HG02840 (cell line): ENCODE results near the gene METTL17.
"Not testable (repeated sequence)": the region's sequence is repeated elsewhere in the genome, so short reads cannot be mapped to it uniquely, and the experiment has no call there.

Experiments
- ATAC-seq: cut with Tn5 transposase; IDR thresholded peaks from one replicate; pipeline ENCODE4 v1.9.1; 2021; ENCODE audit warnings: mild to moderate bottlenecking, moderate library complexity, moderate number of reproducible peaks; ENCODE audit not compliant: unreplicated experiment, low FRiP score

The METTL17 gene

DNA sequence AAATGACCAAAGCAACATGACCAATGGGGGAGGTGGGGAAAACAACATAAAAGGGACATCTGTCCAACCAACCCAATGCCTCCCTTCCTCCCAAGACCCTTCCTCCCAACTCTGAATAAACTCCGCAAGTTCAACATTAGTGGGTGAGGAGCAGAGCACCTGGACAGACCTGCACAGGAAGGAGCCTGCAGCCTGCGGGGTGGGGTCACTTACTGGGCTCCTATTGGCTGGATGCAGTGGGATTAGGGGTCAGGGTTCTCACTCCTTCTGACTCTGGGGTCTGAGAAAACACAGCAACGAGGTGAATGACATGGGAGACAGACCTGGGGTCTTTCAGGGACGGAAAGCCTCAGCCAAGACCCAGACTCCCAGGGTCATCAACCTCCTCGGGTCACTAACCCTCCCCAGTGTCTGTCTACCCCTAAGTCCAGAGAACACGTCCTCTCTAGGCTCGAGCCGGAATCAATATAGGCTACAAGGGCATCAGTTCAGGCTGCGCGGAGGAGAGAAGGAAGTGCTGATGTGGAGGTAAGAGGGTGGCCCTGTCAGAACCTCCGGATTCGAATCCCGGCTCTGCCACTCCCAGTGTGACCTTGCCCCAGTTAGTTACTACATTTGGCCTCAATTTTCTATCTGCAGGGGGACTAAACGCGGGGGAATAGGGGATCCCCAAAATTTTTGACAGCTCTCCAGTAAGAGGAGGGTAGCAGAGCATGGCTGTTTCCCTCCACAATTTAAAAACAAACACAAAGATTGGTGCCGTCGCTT is 34.2 kb downstream of the METTL17 start:
- ATAC-seq, result no peak

DNA sequence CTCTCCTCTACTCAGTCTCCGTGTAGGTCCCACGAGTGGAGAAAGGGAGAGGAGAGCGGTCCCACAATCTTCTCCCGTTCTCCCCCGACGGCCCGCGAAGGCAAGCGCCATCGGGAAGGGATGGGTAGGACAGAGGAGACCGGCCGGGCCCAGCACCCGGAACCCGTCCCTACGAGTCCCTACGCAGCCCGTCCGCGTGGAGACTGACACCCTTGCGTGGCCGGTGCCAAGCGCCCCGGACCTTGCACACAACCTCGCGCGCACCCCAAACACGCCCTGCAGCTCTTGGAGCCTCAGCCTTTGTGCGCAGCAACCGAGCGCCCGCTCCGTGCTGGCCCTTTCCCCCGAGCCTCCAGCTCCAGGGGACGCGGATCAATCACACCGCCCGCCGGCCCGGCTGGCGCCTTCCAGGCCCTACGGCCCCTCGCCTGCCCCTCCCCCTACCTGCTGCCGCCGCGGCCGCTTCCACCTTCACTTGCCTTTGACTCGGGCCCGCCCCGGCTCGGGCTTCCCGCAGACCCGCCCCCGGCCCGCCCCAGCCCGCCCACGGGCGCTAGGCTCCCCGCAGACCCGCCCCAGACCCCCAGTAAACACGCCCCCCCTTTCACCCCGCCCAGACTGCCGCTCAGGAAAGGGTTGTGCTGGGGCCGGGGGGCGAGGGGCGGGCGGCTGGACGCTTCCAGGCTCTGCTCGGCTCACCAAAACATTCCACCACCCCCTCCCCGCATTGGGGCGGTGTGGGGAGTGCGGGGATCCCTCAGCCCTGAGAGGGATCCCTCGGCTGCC is 35.0 kb downstream of the METTL17 start, which contains the start of gene NDRG2:
Gene NDRG2 (minus strand): TSS at position 477 of the 786 bp plus-strand sequence. CDS start 1,746 bp downstream, outside the sequence.
- no peak for ATAC-seq

DNA sequence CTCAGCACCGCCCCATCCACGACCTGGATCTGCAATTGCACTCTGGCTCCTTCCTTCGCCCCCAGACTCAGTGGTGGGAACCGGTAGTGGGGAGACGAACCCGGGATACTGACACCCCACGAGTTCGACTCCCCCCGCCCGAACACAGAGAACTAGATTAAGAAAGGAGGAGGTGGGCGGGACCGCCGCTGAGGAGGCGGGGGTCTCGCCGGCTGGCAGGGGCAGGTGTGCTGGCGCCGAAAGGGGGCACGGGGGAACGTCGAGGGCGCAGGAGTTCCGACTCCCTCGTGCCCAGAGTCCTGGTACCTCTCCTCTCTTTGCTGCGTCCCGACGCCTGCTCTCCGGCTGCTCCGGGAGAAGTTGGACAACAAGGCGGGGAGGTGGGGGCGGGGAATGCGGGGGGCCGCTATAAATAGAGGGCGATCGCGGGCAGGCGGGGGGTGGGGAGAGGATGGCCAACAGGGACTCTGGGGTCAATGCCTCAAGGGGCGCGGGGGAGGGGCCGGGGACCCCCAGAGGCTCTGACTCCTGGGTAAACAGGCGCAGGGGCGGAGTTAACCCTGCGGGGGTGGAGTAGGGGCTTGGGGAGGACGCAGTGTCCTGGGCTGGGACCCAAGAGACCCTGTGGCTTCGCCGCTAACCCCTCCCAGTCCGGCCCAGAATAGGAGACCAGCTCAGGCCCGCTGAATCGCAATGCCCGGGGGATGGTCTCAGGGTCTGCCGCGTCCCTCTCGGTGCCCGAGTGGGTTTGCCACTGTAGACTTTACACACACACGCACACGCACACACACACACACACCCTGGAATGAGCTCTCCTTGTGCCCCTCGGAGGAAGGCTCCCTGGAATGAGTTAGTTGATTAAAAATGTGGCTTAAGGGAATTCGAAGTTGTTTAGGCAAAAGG is 35.8 kb downstream of the METTL17 start:
- no peak for ATAC-seq

DNA sequence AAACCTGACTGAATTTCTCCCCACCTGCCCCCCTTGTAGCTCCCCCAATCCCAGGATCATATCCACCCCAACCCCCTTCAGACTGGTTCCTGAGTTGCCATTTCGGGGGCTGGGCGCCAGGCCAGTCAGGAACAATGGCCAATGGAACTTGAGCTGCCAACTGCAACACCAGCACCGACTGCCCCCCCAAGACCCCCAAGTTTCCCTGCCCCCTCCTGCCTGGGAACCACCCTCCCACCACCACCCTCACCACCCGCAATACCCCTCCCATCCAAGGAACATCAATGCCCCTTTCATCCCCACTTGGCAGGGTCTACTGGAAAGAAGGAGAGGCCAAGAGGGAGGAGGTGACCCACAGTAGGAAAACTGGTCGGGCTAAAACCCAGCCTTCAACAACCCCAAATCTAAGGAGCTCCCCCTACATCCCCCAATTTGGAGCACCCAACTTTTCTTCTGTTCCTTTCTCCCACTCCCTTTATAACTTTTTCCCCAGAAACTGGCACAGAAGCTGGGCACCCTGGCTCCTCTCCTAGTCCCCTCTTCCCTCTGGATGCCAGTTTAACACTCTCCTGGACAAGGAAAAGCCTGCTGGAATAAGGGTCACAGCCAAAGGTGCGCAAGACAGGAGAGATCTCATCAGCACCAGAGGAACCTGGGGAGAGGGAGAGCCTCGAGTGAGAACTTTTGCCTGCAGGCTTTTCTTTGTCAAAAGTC is 36.7 kb downstream of the METTL17 start:
- no peak for ATAC-seq

DNA sequence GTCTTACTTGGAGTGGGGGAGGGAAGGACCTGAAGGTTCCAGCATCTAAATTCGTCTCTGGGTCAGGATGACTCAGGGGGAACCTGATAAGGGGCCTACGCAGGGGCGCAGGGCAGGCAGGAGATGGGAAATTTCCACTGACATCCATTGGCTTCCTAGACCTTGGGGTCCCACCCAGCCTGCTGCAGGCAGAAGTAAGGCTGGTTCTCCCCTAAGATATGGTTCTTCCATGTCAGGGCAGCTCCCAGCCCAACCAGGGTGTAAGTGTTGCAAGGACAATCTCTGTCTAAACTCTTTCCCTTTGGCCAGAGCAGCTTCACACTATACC is 37.2 kb downstream of the METTL17 start:
- no peak for ATAC-seq

DNA sequence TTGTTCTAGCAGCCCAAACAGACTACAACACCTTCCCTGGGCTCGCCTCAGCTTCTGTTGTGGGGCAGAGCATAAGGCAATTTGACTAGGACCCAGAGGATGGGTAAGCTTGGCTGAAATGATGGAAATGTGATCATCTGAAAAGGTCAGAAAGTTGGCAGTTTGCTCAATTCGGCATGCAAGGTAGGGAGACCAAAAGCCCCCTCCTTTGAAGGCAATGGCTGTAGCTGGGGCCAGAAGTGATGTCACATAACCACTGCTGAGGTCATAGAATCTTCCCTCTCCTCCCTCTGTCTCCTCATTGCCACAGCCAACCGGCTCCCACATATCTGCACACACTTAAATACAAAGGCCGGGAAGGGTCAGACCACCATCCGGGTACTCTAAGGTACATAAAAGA is 40.1 kb downstream of the METTL17 start, which contains the start of gene TPPP2:
Gene TPPP2 (plus strand): TSS at position 301 of the 400 bp plus-strand sequence. CDS start 365 bp downstream, outside the sequence.
- no peak for ATAC-seq

DNA sequence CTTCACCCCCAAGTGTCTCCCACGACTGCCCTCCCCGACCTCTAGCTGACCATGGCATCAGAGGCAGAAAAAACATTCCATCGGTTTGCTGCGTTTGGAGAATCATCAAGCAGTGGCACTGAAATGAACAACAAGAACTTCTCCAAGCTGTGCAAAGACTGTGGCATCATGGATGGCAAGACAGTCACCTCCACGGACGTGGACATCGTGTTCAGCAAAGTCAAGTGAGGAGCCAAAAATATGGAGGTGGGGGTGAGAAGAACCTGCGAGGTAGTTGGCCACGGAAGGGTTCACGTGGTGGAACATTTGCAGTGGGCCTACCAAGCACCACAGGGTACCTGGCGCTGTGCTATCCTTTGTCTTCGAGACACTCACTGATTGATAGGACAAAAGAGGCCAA is 40.8 kb downstream of the METTL17 start:
- no peak for ATAC-seq

DNA sequence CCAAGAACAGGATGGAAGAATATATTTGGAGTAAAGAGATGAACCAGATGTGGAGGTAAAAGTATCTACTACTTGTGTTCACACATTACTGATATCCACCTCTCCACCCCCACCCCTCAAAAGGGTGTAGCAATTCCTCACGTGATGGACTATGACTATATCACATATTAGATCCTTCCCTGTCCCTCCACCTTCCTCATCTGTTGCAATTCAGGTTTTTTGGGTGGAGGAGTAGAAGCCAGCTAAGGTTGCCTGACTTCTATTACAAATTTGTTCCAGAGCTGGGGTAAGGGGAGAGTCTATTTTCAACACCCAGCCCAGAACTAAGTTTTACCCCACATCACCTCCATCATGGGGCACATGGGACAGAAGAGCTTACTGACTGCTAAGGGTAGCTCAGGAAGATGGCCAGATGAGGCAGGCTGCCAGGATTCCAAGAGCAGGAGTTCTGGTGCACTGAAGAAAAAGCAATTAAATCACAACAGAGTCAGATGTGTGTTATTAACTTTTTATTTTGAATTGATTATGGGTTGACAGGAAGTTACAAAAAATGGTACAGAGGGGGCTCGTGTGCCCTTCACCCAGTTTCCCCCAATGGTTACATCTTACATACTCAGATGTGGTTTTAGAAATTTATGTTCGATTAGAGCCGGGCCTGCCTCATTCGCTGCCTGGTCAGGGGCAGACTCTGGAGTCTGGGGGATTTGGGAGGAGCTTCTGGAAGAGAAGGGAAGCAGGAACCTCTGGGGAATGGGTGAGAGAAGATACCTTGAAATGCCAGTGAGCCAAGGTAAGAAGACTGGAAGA is 42.7 kb downstream of the METTL17 start:
- no peak for ATAC-seq

DNA sequence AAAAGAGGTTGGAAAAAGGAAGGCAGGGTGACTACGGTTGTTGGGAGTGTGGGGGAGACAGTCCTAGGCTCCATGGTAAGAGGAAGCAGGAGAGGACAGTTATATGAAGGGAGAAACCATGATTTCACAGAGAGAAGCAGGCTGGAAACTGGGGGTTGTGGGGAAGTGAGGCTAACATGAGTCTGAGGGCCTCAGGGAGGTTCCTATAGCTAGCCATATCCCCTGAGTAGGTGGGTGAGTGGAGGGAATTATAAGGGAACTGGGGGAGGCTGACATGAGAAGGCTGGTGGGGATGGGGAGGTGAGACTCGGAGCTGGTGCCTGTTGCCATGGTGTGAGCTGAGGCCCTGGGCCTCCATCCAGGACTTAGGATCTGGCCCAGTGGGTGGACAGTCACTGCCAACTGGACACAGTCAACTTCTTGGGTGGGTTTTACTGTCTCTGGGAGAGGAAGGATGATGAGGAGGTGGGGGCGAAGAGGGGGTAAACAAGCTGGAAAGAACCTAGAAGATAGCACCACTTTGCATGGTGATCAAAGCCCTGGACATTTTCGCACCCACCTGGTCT is 43.4 kb downstream of the METTL17 start:
- no peak for ATAC-seq

DNA sequence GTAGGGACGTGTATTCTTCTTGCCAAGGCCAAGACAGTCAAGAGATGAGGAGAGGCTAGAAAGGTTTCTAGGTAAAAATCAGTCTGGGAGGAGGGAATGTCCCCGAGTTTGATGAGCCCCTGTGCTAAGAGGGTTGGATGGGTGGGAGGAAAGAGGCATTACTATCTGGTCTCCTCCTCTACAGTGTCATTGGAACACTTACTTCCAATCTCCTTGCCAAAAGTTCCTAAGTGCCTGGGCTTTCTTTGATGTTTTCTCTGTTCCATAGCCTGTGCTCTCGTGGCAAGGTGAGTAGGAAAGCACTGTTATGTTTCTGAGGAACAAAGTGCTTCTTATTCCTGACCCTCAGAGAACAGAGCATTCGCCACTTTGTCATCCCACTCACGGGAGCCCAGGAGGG is 44.9 kb downstream of the METTL17 start, which contains the start of gene RNASE13:
Gene RNASE13 (minus strand): TSS at position 101 of the 400 bp plus-strand sequence. CDS start 519 bp downstream, outside the sequence.
- no peak for ATAC-seq

DNA sequence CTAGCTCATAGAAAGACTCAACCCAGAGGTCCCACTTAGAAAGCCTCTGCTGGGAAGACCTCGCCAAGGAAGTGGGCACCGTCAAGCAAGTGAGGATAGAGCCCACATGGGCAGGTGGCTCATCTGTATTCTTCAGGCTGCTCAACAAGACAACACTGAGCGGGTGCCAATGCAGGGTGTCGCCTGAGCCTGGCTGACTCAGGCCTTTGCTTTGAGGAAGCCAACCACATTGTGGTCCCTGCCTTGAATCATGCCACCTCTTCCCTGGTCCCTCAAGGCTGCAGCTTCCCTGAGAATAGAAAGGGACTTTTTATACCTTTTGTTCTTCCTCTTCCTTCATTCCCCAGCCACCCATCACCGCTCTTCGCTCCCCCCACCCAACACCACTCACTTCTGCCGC is 47.0 kb downstream of the METTL17 start:
- no peak for ATAC-seq

DNA sequence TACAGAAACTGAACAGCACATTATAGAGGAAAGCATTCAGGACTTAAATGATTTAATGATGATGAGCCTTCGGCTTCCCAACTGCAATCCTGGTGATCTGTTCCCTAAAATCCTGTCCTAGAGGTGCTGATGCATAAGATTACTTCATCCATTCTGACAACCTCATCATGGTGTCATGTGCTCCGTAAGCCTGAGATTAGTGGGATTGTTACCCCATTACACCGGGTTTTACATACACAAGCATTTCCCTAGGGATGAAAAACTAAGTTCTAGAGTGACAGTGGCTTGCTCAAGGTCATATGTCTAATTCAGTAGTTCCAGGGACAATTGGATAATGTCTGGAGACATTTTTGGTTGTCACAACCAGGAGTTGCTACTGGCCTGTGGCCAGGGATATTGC is 47.4 kb downstream of the METTL17 start:
- ATAC-seq, result no peak

DNA sequence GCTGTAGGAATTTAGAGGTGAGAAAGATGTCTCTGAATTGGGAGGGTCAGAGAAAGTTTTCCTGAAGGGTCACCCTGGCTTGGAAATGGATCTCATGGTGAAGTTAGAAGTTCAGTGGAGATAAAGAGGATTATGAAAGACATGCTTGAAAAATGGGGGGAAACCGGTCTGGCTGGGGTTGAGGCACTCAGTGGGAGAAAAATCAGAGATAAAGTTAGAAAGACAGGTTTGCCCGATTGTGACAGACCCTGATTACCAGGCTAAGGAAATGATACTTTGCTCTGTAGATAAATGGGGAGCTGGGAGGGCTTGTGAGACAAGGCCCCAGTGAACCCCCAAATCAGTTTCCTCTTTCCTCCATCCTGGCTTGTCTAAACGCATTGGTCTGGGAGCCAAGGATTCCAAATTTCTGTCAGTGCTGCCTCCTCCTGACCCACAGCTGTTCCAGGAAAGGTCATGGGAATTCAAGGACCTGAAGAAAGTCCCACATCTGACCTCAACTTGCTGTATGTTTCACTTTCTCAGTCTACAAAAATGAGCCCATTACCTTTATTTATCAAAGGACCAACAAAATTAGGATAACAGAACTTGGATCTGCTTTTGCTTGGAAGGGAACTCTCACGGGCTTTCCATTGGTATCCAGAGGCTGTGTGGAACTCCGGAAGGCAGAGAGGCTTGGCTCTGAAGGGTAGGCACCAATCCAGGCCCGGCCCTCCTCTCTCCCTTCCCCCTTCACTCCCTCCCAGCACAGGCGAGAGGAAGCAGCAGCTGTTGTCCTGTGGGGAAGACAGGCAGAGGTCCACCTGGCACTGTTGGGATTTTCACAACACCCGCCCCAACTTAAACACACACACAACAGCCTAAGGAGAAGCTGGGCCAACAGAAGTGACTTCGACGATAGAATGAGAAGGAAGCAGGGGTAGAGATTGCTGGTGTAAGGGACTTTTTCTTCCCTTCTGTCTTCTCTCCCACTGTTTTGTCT is 49.0 kb downstream of the METTL17 start:
- no peak for ATAC-seq

DNA sequence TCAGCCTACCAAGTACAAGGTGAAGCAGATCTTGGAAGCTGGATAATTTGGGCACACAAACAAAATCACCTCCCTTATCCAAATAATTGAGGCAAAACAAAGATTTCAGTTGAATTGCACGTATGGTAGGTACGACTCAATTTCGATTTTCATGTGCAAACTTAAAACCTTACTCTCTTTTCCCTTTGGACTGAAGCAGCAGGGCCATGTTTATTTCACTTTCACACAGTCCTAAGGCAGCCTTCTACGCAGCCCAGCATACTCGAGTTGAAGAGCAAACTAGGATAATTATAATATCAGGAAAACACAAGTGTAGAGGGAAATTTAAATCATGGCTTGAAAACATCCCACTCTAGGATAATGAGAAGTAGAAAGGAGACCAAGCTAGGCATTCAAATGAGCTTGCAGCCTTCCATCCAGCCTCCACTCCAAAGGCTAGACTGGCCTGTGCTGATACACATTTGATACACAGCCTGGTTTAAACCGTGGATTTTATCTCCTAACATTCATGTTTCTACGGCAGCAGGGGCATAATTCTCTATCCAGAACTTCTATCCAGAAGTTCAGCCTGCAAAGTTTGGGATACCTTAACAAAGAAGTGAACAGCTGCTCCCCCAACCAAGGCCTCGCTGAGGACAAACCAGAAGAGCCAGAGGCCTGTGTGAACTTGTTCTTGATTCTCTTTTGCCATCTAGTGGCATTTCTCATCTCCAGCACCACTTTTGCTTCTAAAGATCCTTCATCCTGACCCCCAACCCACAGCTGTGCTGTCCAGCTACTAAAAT is 50.0 kb downstream of the METTL17 start:
- ATAC-seq, result no peak

DNA sequence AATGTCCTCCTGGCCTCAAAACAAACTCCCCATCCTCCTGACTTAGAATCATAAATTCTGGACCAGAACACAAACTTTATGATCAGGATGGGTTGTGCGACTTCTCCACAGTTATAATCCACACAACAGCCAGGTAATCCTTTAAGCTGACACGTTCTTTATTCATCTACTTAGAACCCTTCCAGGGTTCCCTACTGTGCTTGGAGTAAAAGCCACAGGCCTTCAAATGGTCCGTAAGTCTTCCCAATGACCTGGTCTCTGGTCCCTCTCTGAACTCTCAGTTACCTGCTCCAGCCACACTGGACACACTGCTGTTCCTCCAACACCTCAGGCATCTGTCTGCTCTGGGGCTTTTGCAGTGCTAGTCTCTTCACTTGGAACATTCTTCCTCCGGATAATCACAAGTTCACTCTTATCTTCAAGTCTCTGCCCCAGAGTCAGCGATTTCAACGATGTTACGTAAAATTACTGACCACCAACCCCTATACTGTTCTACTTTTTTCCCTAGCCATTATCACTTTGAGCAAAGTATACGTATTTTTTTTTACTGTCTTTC is 50.7 kb downstream of the METTL17 start:
- no peak for ATAC-seq

DNA sequence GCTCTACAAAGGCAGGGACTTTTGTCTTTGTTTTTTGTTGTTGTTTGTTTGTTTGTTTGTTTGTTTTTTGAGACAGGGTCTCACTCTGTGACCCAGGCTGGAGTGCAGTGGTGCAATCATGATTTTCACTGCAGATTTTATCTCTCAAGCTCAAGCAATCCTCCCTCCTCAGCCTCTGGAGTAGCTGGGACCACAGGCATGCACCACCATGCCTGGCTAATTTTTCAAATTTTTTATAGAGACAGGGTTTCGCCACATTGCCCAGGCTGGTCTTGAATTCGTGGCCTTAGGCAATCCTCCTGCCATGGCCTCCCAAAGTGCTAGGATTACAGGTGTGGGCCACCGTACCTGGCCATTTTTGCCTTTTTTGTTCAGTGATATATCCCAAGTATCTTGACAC is 51.2 kb downstream of the METTL17 start:
- ATAC-seq, result not testable (repeated sequence)
